NCI-H1436 (cell line): ENCODE data around the gene FLT3.

Source experiments
- DNase-seq: peaks from one replicate; lab custom pipeline; 2025; lab: John Stamatoyannopoulos, UW

Gene FLT3

GRCh38 chr13:28001837-28002473 is 98.4 kb downstream of the FLT3 start:
- DNase-seq: no peak

- no peak for DNase-seq
These were observed 99.3 kb downstream of the FLT3 start for GRCh38 chr13:28001049-28001448.

GRCh38 chr13:28000567-28000966 is 99.8 kb downstream of the FLT3 start:
- DNase-seq: no peak

DNA sequence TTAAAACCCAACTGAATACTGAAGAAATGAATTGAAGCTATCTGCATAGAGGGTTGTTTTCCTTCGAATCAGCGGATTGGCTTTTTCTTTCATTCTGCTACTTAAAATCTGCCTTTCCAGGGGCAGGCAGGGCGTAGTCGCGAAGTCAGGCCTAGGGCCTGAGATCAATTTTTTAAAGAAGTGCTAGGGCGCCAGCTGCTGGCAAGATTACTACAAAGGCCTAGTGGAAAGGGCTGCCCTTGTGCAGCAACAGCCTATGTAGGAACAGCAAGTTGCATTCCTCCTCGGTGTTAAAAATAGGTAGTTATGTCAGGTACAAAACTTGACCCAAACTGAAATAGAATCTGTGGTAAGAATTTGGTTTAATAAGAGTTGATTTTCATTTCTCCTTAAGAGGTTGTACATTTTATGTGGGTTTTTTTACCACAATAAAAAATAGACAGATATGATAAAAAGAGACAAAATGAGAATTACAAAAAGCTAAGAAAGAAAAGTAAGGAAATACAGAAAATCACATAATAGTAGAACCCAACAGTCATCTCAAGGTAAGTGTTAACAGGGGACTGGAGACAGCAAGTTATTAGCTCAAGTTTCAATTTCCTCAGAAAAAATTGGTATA is 102.4 kb downstream of the FLT3 start:
- DNase-seq: no peak

- no peak for DNase-seq
These were observed 108.5 kb downstream of the FLT3 start for GRCh38 chr13:27991881-27992280.

GRCh38 chr13:27988520-27988919 is 111.9 kb downstream of the FLT3 start, which contains the start of gene URAD:
Gene URAD, minus strand, starts transcription at chr13:27988693. Its CDS starts 56 bp downstream, at chr13:27988637.
- DNase-seq: no peak

DNA sequence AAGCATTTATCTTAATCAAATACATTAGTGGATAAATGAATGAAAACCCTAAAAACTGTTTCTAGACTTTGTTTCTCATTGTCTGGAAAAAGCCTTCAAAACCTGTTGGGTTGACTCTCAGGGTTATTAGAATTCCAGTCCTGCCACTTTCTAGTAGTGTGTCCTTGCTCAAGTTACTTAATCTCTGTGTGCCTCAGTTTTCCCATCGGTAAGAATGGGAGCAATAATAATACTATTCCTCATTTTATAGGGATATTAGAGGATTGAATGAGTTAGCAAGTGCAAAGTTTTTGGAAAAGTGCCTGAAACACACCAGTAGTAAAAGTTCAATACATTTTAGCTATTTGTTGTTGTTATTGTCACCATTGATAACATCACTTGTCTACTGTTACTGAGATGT is 114.8 kb downstream of the FLT3 start:
- no peak for DNase-seq

DNA sequence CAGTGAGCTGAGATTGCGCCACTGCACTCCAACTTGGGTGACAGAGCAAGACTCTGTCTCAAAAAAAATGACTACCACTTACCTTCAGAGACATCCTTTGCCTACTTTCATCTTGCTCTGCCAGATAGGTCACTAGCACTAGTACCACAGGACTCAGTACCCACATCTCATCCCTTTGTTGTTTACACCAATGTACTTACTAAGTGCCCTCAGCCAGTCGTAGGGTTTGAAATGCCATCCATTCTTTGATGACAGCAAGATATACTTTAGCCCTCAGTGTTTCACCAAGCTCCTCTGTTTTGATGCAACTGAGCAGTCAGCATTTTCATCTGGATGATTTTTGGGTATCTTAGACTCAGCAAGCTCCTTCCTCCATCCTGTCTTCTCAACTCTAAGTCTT is 118.0 kb downstream of the FLT3 start:
- DNase-seq: no peak

GRCh38 chr13:27981006-27981708 is 119.2 kb downstream of the FLT3 start:
- no peak for DNase-seq

GRCh38 chr13:27980280-27980998 is 119.9 kb downstream of the FLT3 start:
- no peak for DNase-seq

DNA sequence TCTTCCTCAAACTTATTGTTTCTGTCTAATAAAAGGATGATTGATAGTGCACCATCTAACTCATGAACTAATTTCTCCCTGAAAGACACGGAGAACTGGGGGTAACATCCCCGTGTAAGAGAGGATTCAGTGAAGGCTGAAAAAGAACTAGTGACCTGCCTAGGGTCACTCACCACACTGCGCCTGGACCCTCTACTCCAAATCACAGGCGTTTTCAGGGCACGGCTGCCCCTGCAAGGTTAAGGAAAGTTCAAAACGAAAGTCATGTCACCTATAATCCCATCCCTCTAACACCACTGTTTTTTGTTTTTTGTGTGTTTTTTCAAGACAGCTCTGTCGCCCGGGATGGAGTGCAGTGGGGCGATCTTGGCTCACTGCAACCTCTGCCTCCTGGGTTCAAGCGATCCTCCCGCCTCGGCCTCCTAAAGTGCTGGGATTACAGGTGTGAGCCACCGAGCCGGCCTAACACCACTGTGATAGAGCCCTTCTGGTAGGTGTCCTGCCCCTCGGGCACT is 120.6 kb downstream of the FLT3 start:
- no peak for DNase-seq

- no peak for DNase-seq
These were observed 121.3 kb downstream of the FLT3 start for GRCh38 chr13:27979001-27979643.

GRCh38 chr13:27978301-27978968 is 121.9 kb downstream of the FLT3 start:
- DNase-seq: no peak

- no peak for DNase-seq
These were observed 122.7 kb downstream of the FLT3 start for GRCh38 chr13:27977476-27978300.

DNA sequence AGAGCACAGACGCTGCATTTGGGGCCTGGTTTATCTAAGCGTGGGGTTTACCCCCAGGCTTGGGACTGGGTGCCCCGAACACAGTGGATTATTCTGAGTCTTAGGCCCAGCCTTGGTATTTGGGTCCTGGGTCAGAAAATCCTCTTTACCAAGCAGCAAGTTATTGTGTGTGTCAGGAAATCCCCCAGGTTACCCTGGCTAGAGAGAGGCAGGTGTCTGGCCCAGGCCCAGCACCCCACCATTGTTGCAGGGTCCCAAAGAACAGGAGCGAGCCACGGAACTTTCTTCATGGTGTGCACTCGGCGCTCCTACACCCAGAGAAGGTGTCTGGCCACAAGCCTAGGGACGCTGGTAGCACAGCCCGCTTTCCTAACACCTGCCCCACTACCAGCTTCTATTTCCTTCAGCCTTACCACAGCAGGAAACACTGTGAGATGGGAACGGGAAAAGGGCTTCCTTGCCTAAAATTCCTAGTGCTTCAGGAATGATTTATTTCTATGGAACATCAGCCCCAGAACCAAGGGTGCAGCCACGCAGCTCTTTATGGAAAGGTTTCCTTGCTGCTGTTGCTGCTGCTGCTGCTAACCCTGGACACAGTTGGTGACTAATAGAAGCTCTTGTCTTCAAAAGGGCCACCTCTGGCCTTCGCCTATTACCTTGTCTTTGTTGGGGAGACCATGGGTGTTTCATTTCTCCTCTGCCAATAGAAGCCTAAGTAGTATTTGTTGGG is 123.8 kb downstream of the FLT3 start:
- no peak for DNase-seq

DNA sequence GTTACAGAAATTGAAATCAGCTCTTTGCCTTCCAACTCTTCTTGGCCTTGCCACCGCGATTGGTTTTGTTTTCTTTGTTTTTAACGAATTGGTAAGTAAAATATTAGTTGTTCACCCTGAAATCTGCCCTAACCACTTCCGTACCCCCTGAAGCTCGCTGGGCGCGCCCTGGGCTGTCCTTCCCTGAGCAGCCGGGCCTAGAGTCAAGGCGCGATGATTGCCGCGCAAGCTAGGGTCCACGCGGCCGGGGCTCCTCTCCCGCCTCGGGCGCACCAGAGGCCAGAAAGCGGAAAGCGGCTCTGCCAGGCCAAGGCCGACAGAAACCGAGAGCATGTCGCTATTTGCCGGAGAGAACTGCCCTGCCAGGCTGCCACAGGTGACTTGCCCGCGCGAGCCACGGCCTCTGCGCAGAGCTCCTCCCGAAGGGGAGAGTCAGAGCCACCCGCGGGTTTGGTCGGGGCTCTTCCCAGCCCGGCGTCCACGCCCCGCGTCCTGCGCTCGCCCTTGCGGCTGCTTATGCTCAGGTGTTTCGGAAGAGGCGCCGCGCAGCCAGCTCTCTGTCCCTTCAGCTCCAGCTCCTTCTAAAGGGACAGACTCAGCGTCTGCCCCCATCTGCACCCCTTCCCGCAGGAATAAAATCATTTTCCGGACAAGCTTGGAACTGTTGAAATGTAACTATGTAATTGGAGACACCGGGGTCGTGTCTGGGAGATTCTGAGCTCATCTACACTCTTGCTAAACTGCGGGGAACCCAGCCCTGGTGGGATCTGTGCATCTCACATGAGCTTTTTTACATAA is 124.6 kb downstream of the FLT3 start:
- DNase-seq: no peak

DNA sequence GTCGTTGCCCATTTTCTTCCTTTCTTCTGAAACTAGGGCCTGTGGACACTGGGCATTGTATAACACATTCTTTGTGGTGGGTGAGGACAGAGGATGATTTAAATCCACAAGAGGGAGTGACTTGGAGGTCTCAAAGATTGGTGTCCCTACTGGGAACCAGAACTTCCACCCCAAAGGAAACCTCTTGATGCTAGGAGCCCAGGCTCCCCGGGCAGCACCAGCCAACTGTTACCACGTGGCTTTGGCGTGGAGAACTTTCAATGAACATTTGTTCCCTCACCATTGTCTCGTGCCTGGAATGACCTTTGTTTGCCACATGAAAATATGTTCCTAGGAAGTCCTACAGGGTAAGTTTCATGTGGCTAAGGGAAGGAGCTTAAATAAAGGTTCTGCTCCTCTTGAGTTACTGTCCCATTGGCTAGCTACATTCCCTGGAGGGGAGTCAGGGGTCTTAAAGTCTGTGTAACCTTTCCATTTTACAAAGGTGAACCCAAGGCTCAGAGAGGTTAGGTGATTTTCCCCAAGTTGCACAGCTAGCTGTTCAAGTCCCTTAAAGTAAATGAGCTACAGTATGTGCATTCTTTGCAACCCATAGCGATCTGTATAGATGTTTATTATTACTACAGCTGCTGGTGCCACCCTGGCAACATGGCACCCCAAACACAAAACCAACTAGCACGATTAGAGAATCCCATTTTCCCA is 126.3 kb downstream of the FLT3 start:
- DNase-seq: no peak

DNA sequence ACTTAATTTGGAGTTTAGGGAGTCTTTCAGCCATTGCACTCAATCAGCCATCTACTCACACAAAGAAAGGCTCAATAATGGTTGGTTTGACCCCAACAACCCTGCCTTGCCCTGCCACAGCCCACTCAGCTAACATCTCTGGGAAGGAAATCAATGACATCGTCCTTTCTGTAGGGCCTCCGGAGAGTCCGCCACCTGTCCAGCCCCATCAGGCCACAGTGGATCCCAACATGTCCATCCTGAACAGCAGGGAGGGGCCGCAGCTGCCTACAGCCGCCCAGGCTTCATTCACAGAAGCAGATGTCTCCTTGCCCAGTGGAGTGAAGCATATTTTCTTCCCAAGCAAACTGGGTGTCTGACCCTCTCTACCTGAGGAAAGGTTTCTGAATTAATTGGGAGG is 127.1 kb downstream of the FLT3 start:
- no peak for DNase-seq
